ENCODE measurements around the gene SLC44A1. TPM values are rescaled to one million over a fixed set of nuclear protein-coding genes. Genes with fewer than 3 reads are reported as not detected.
A peak's percentile ranks its signal among the peaks of the same experiment; 100 is the strongest.

The SLC44A1 gene
- total and polyA plus RNA-seq, 2 of the 13 experiments (the other 11 are each of a cell fraction or from before 2014, with no cell fraction given): 21.4 to 40.8 TPM

GRCh38 chr9:105418588-105419500 lies 174.4 kb downstream of the SLC44A1 start (continued):
- TF ChIP-seq ZNF142 (CRISPR knock-in tag; IDR thresholded peaks at IDR 0.05) (no peak), SP140L (CRISPR knock-in tag; IDR thresholded peaks at IDR 0.05; ENCODE audit: borderline replicate concordance) (no peak), ZNF691 (CRISPR knock-in tag; IDR thresholded peaks at IDR 0.05; ENCODE audit: borderline replicate concordance, low read depth) (no peak), ZBTB20 (CRISPR knock-in tag; IDR thresholded peaks at IDR 0.05; ENCODE audit: borderline replicate concordance, low read depth) (peak; percentile 21; the same call in 1 of the 2 replicates), ZNF24 (IDR thresholded peaks at IDR 0.05) (no peak), ZBTB14 (CRISPR knock-in tag; IDR thresholded peaks at IDR 0.05) (no peak), TMF1 (CRISPR knock-in tag; IDR thresholded peaks at IDR 0.05; ENCODE audit: low read depth) (no peak), KLF16 (CRISPR knock-in tag; IDR thresholded peaks at IDR 0.05) (no peak), GABPA (IDR thresholded peaks at IDR 0.05; ENCODE audit: low read depth, low read length) (no peak), GABPA (CRISPR knock-in tag; IDR thresholded peaks at IDR 0.05; ENCODE audit: low read depth) (peak; percentile 38; the same call in 1 of the 2 replicates), TFAP4 (IDR thresholded peaks at IDR 0.05; ENCODE audit: borderline replicate concordance, low read depth) (peak; percentile 49; the same call in 1 of the 2 replicates), DNMT3B (CRISPR knock-in tag; conservative IDR thresholded peaks at IDR 0.05) (no peak), ZNF574 (CRISPR knock-in tag; IDR thresholded peaks at IDR 0.05) (peak; percentile 47; the same call in 1 of the 2 replicates), DNMT1 (CRISPR knock-in tag; IDR thresholded peaks at IDR 0.05) (no peak), IRF1 (CRISPR knock-in tag; IDR thresholded peaks at IDR 0.05; ENCODE audit: low read depth) (no peak)
